Hippocampal formation (tissue), 2 donors: ENCODE measurements around the gene ASTN2.

Experiments used
- DNase-seq, 2 donors: peaks; one replicate each; lab custom pipeline; 2025; lab: John Stamatoyannopoulos, UW

ASTN2 gene

GRCh38 chr9:116741086-116741740, 673.6 kb downstream of the ASTN2 start:
- no peak for DNase-seq

GRCh38 chr9:116737152-116737546, 677.7 kb downstream of the ASTN2 start:
- DNase-seq = peak; percentile 45 to 80

GRCh38 chr9:116736399-116737151, 678.3 kb downstream of the ASTN2 start:
- no peak for DNase-seq

GRCh38 chr9:116733010-116733641, 681.7 kb downstream of the ASTN2 start:
- DNase-seq = no peak

- DNase-seq = no peak
Measured at GRCh38 chr9:116726602-116727001, 688.3 kb downstream of the ASTN2 start.

GRCh38 chr9:116724123-116724522, 690.7 kb downstream of the ASTN2 start:
- no peak for DNase-seq

- no peak for DNase-seq
Measured at GRCh38 chr9:116721944-116722343, 692.9 kb downstream of the ASTN2 start.

- DNase-seq = no peak
Measured at GRCh38 chr9:116721411-116721810, 693.4 kb downstream of the ASTN2 start.

GRCh38 chr9:116720111-116720510, 694.7 kb downstream of the ASTN2 start:
- DNase-seq = no peak

- no peak for DNase-seq
Measured at GRCh38 chr9:116718111-116718510, 696.7 kb downstream of the ASTN2 start.

GRCh38 chr9:116717150-116717549, 697.7 kb downstream of the ASTN2 start:
- DNase-seq = no peak

GRCh38 chr9:116716438-116716837, 698.4 kb downstream of the ASTN2 start:
- no peak for DNase-seq

- no peak for DNase-seq
Measured at GRCh38 chr9:116715751-116716150, 699.1 kb downstream of the ASTN2 start.

- DNase-seq = no peak
Measured at GRCh38 chr9:116713271-116713670, 701.6 kb downstream of the ASTN2 start.

- DNase-seq = no peak
Measured at GRCh38 chr9:116712781-116713180, 702.1 kb downstream of the ASTN2 start.

- no peak for DNase-seq
Measured at GRCh38 chr9:116706310-116707290, 708.3 kb downstream of the ASTN2 start.

GRCh38 chr9:116705531-116705930, 709.3 kb downstream of the ASTN2 start:
- no peak for DNase-seq

- no peak for DNase-seq
Measured at GRCh38 chr9:116704470-116704869, 710.4 kb downstream of the ASTN2 start.

GRCh38 chr9:116703634-116704033, 711.2 kb downstream of the ASTN2 start:
- DNase-seq = no peak

GRCh38 chr9:116701940-116702642, 712.8 kb downstream of the ASTN2 start:
- no peak for DNase-seq
